ENCODE results near the gene RAMACL. TPM values are rescaled to one million over a fixed set of nuclear protein-coding genes. Genes with fewer than 3 reads are reported as not detected.

RAMACL gene
- total RNA-seq, 6 donors from 2014 or later, result 3.7 to 13.0 (median 7.9) TPM

DNA sequence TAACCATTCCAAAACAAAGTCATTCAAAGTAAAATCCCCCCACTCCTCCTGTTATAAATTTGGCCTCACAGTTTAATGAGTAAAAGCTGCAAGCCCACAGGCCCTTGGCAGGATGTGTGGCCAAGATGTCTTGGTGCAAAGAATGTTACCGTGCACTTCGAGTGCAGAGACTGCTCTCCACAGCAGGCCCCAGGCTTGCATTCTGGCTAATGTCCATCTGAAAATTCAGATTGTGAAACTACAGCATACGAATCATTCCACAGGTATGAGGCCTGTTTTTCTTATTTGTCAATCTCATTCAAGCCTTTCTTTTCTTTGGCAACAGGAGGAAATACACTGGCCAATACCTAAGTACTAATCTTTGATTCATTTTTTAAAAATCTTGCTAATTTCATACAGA, 33.4 kb upstream of the RAMACL start:
- H3K27ac ChIP-seq, result peak overlapping the region; percentile 78 to 87 (median 78)
- no peak for TF ChIP-seq POLR2A (IDR thresholded peaks at IDR 0.05)
- TF ChIP-seq POLR2AphosphoS5 (IDR thresholded peaks at IDR 0.05), result peak; percentile 47 to 49
- TF ChIP-seq EP300 (IDR thresholded peaks at IDR 0.05), result peak in 1 of 4 donors; percentile 86
- TF ChIP-seq, protein P1, sequence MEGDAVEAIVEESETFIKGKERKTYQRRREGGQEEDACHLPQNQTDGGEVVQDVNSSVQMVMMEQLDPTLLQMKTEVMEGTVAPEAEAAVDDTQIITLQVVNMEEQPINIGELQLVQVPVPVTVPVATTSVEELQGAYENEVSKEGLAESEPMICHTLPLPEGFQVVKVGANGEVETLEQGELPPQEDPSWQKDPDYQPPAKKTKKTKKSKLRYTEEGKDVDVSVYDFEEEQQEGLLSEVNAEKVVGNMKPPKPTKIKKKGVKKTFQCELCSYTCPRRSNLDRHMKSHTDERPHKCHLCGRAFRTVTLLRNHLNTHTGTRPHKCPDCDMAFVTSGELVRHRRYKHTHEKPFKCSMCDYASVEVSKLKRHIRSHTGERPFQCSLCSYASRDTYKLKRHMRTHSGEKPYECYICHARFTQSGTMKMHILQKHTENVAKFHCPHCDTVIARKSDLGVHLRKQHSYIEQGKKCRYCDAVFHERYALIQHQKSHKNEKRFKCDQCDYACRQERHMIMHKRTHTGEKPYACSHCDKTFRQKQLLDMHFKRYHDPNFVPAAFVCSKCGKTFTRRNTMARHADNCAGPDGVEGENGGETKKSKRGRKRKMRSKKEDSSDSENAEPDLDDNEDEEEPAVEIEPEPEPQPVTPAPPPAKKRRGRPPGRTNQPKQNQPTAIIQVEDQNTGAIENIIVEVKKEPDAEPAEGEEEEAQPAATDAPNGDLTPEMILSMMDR (IDR thresholded peaks at IDR 0.05), result no peak
- peaks cover 76 to 87% (median 85%) of the 10 kb centered on the region in 4 donors for H3K4me1 ChIP-seq
- H3K27me3 ChIP-seq, result no peaks in the 10 kb centered on the region
- peaks cover 2 to 23% (median 6%) of the 10 kb centered on the region in 4 donors for H3K36me3 ChIP-seq
- ATAC-seq (ENCODE audit: low FRiP score in 2 of 2) (peak; percentile 74 to 78), DNase-seq (peak in 1 of 2 donors; percentile 74)
- H3K4me3 ChIP-seq, result no peak overlapping the region
- WGBS, 2 donors, result 51 to 58% methylated on average over 2 to 3 of the region's 3 CpGs
- H3K9me3 ChIP-seq, result no peaks in the 10 kb centered on the region

- ATAC-seq (ENCODE audit: low FRiP score in 2 of 2) (no peak), DNase-seq (peak in 1 of 2 donors; percentile 15)
- Histone ChIP-seq H3K36me3 (peaks cover 2 to 23% (median 6%) of the 10 kb centered on the region in 4 donors), H3K27me3 (no peaks in the 10 kb centered on the region), H3K4me3 (no peak overlapping the region), H3K27ac (peak overlapping the region; percentile 66 to 87 (median 77)), H3K4me1 (peaks cover 78 to 90% (median 87%) of the 10 kb centered on the region in 4 donors), H3K9me3 (no peaks in the 10 kb centered on the region)
- TF ChIP-seq POLR2A (IDR thresholded peaks at IDR 0.05), result no peak
- no peak for TF ChIP-seq EP300 (IDR thresholded peaks at IDR 0.05)
- TF ChIP-seq POLR2AphosphoS5 (IDR thresholded peaks at IDR 0.05), result no peak
- TF ChIP-seq, protein P1 (IDR thresholded peaks at IDR 0.05), result no peak
- 92 to 94% methylated on average over 26 to 27 of the region's 27 CpGs for WGBS, 2 donors
Observed at GRCh38 chr6:166618866-166619761, 32.6 kb upstream of the RAMACL start.

GRCh38 chr6:166618251-166618650, 31.8 kb upstream of the RAMACL start:
- Histone ChIP-seq H3K4me1 (peaks cover 75 to 90% (median 84%) of the 10 kb centered on the region in 4 donors), H3K4me3 (no peak overlapping the region), H3K9me3 (no peaks in the 10 kb centered on the region), H3K27ac (peak overlapping the region in 3 of 4 donors; percentile 5 to 66 (median 7)), H3K27me3 (no peaks in the 10 kb centered on the region), H3K36me3 (peaks cover 2 to 26% (median 6%) of the 10 kb centered on the region in 4 donors)
- TF ChIP-seq EP300 (IDR thresholded peaks at IDR 0.05) (no peak), POLR2A (IDR thresholded peaks at IDR 0.05) (no peak)
- ATAC-seq (ENCODE audit: low FRiP score in 2 of 2), result no peak
- DNase-seq, result no peak
- 92 to 97% methylated on average over 4 of the region's 4 CpGs for WGBS, 2 donors

- no peaks in the 10 kb centered on the region for H3K9me3 ChIP-seq
- H3K4me3 ChIP-seq, result no peak overlapping the region
- peaks cover 2 to 30% (median 8%) of the 10 kb centered on the region in 4 donors for H3K36me3 ChIP-seq
- H3K27ac ChIP-seq, result peak overlapping the region in 3 of 4 donors; percentile 27 to 66 (median 60)
- TF ChIP-seq POLR2AphosphoS5 (IDR thresholded peaks at IDR 0.05) (no peak), EP300 (IDR thresholded peaks at IDR 0.05) (no peak), POLR2A (IDR thresholded peaks at IDR 0.05) (no peak)
- TF ChIP-seq, protein P1 (IDR thresholded peaks at IDR 0.05), result no peak
- ATAC-seq (ENCODE audit: low FRiP score in 2 of 2), result no peak
- H3K4me1 ChIP-seq, result peaks cover 66 to 84% (median 77%) of the 10 kb centered on the region in 4 donors
- no peak for DNase-seq
- 77 to 89% methylated on average over 7 of the region's 7 CpGs for WGBS, 2 donors
- H3K27me3 ChIP-seq, result no peaks in the 10 kb centered on the region
Observed at GRCh38 chr6:166617359-166617758, 30.9 kb upstream of the RAMACL start.

Data from upper lobe of left lung (tissue), 6 donors.